HEK293 (cell line): Measurements from ENCODE around the gene AGBL2.

Experiments
- GLI4 ChIP-seq: fragments of 450-650 bp; formaldehyde crosslinking; IDR thresholded peaks from 2 replicates; pipeline ENCODE4 v1.5.1; 2016; ENCODE audit warnings: missing biosample characterization, missing genetic modification characterization
- KLF10 ChIP-seq: fragments of 450-650 bp; IDR thresholded peaks from 2 replicates; pipeline ENCODE4 v1.5.1; 2018; ENCODE audit warnings: missing biosample characterization, mild to moderate bottlenecking, missing genetic modification characterization
- RBAK ChIP-seq: fragments of 450-650 bp; formaldehyde crosslinking; IDR thresholded peaks from 2 replicates; pipeline ENCODE4 v1.5.1; 2016; ENCODE audit warnings: missing biosample characterization, missing genetic modification characterization
- SETDB1 ChIP-seq: IDR thresholded peaks from one replicate; pipeline ENCODE4 v1.6.1; 2017; ENCODE audit warnings: mild to moderate bottlenecking, low read length, moderate library complexity, mixed read lengths; ENCODE audit not compliant: insufficient read length
- SP3 ChIP-seq: fragments of 450-650 bp; formaldehyde crosslinking; IDR thresholded peaks from 2 replicates; pipeline ENCODE4 v1.5.1; 2016; ENCODE audit warnings: missing biosample characterization, missing genetic modification characterization
- ZBTB21 ChIP-seq: fragments of 450-650 bp; formaldehyde crosslinking; IDR thresholded peaks from 2 replicates; pipeline ENCODE4 v1.5.1; 2017; ENCODE audit warnings: missing biosample characterization, missing genetic modification characterization
- ZNF157 ChIP-seq: fragments of 450-650 bp; formaldehyde crosslinking; IDR thresholded peaks from 2 replicates; pipeline ENCODE4 v1.5.1; 2016; ENCODE audit warnings: missing biosample characterization, missing genetic modification characterization
- ZNF239 ChIP-seq: fragments of 450-650 bp; formaldehyde crosslinking; IDR thresholded peaks from 2 replicates; pipeline ENCODE4 v1.5.1; 2016; ENCODE audit warnings: missing biosample characterization, missing genetic modification characterization
- ZNF624 ChIP-seq: fragments of 450-650 bp; formaldehyde crosslinking; IDR thresholded peaks from 2 replicates; pipeline ENCODE4 v1.5.1; 2017; ENCODE audit warnings: missing biosample characterization, missing genetic modification characterization
- TF ChIP-seq, protein P1 (sequence below): fragments of 450-650 bp; formaldehyde crosslinking; IDR thresholded peaks from 2 replicates; pipeline ENCODE4 v1.5.1; 2016; ENCODE audit warnings: missing biosample characterization, missing genetic modification characterization
- TF ChIP-seq, protein P2 (sequence below): fragments of 450-650 bp; formaldehyde crosslinking; IDR thresholded peaks from 2 replicates; pipeline ENCODE4 v1.5.1; 2017; ENCODE audit warnings: missing biosample characterization, mild to moderate bottlenecking, missing genetic modification characterization, moderate library complexity
- TF ChIP-seq, protein P3 (sequence below): fragments of 450-650 bp; formaldehyde crosslinking; IDR thresholded peaks from 2 replicates; pipeline ENCODE4 v1.5.1; 2016; ENCODE audit warnings: missing biosample characterization, missing genetic modification characterization
- TF ChIP-seq, protein P4 (sequence below): sonication (generic); formaldehyde crosslinking; IDR thresholded peaks from 2 replicates; pipeline ENCODE4 v1.8.1; 2022; ENCODE audit warnings: mild to moderate bottlenecking, moderate library complexity, missing genetic modification reagents
- TF ChIP-seq, protein P5 (sequence below): fragments of 450-650 bp; formaldehyde crosslinking; IDR thresholded peaks from 2 replicates; pipeline ENCODE4 v1.5.1; 2016; ENCODE audit warnings: missing biosample characterization, missing genetic modification characterization

DNA sequence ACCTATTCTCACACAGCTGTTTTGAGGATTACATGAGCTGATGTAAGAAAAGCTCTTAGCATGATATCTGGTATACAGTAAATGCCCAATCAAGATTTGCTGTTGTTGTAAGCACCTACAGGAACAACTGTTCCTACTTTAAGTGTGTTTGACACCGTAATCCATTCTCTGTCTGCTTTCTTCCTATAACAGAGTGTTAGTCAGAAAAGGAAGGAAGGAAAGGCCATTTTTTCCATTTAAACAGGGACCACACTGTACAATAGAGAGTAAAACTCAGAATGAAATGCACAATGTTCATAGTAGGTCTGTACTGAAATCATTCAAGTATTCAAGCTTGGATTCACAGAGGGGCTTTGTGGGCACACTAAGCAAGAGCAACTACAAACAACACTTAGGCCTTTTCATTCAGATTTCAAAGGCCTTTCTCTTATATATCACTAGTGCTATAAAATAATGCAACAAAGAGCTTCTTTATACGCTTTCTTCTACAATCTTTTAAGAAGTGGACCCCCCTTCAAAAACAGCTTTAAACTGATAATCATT lies 94.3 kb downstream of the AGBL2 start:
- TF ChIP-seq, protein P1, sequence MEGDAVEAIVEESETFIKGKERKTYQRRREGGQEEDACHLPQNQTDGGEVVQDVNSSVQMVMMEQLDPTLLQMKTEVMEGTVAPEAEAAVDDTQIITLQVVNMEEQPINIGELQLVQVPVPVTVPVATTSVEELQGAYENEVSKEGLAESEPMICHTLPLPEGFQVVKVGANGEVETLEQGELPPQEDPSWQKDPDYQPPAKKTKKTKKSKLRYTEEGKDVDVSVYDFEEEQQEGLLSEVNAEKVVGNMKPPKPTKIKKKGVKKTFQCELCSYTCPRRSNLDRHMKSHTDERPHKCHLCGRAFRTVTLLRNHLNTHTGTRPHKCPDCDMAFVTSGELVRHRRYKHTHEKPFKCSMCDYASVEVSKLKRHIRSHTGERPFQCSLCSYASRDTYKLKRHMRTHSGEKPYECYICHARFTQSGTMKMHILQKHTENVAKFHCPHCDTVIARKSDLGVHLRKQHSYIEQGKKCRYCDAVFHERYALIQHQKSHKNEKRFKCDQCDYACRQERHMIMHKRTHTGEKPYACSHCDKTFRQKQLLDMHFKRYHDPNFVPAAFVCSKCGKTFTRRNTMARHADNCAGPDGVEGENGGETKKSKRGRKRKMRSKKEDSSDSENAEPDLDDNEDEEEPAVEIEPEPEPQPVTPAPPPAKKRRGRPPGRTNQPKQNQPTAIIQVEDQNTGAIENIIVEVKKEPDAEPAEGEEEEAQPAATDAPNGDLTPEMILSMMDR (tag by site-specific recombination) = no peak
- TF ChIP-seq, protein P2, sequence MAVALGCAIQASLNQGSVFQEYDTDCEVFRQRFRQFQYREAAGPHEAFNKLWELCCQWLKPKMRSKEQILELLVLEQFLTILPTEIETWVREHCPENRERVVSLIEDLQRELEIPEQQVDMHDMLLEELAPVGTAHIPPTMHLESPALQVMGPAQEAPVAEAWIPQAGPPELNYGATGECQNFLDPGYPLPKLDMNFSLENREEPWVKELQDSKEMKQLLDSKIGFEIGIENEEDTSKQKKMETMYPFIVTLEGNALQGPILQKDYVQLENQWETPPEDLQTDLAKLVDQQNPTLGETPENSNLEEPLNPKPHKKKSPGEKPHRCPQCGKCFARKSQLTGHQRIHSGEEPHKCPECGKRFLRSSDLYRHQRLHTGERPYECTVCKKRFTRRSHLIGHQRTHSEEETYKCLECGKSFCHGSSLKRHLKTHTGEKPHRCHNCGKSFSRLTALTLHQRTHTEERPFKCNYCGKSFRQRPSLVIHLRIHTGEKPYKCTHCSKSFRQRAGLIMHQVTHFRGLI (tag by site-specific recombination) = no peak
- no peak for TF ChIP-seq ZNF239
- TF ChIP-seq ZNF624 (tag by site-specific recombination) = no peak
- TF ChIP-seq SP3 (tag by site-specific recombination) = no peak
- TF ChIP-seq, protein P3, sequence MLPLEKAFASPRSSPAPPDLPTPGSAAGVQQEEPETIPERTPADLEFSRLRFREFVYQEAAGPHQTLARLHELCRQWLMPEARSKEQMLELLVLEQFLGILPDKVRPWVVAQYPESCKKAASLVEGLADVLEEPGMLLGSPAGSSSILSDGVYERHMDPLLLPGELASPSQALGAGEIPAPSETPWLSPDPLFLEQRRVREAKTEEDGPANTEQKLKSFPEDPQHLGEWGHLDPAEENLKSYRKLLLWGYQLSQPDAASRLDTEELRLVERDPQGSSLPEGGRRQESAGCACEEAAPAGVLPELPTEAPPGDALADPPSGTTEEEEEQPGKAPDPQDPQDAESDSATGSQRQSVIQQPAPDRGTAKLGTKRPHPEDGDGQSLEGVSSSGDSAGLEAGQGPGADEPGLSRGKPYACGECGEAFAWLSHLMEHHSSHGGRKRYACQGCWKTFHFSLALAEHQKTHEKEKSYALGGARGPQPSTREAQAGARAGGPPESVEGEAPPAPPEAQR (tag by site-specific recombination) = no peak
- TF ChIP-seq, protein P4, sequence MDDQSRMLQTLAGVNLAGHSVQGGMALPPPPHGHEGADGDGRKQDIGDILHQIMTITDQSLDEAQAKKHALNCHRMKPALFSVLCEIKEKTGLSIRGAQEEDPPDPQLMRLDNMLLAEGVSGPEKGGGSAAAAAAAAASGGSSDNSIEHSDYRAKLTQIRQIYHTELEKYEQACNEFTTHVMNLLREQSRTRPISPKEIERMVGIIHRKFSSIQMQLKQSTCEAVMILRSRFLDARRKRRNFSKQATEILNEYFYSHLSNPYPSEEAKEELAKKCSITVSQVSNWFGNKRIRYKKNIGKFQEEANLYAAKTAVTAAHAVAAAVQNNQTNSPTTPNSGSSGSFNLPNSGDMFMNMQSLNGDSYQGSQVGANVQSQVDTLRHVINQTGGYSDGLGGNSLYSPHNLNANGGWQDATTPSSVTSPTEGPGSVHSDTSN (CRISPR knock-in tag) = no peak
- TF ChIP-seq, protein P5, sequence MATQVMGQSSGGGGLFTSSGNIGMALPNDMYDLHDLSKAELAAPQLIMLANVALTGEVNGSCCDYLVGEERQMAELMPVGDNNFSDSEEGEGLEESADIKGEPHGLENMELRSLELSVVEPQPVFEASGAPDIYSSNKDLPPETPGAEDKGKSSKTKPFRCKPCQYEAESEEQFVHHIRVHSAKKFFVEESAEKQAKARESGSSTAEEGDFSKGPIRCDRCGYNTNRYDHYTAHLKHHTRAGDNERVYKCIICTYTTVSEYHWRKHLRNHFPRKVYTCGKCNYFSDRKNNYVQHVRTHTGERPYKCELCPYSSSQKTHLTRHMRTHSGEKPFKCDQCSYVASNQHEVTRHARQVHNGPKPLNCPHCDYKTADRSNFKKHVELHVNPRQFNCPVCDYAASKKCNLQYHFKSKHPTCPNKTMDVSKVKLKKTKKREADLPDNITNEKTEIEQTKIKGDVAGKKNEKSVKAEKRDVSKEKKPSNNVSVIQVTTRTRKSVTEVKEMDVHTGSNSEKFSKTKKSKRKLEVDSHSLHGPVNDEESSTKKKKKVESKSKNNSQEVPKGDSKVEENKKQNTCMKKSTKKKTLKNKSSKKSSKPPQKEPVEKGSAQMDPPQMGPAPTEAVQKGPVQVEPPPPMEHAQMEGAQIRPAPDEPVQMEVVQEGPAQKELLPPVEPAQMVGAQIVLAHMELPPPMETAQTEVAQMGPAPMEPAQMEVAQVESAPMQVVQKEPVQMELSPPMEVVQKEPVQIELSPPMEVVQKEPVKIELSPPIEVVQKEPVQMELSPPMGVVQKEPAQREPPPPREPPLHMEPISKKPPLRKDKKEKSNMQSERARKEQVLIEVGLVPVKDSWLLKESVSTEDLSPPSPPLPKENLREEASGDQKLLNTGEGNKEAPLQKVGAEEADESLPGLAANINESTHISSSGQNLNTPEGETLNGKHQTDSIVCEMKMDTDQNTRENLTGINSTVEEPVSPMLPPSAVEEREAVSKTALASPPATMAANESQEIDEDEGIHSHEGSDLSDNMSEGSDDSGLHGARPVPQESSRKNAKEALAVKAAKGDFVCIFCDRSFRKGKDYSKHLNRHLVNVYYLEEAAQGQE (tag by site-specific recombination) = no peak
- no peak for TF ChIP-seq ZBTB21 (tag by site-specific recombination)
- no peak for TF ChIP-seq SETDB1
- no peak for TF ChIP-seq RBAK (tag by site-specific recombination)
- TF ChIP-seq KLF10 (tag by site-specific recombination) = no peak
- no peak for TF ChIP-seq ZNF157 (tag by site-specific recombination)
- TF ChIP-seq GLI4 (tag by site-specific recombination) = no peak
